Fibroblast of the aortic adventitia (primary cell): ENCODE results near the gene RARB. TPM values are rescaled to one million over a fixed set of nuclear protein-coding genes. Genes with fewer than 3 reads are reported as not detected.

Experiments
- DNase-seq: peaks from one replicate; pipeline ENCODE4 v3.0.0-alpha.2; 2010; ENCODE audit warnings: low read depth
- H3K4me3 ChIP-seq: 2 replicates; pipeline ENCODE4 v1.5.1; 2011; ENCODE audit warnings: low read depth, mild to moderate bottlenecking, control low read depth, low read length, moderate library complexity
- total RNA-seq: library from RNA; depleted of rRNA; stranded (reverse); fragments of >200 nt; gene quantifications from 2 replicates; pipeline ENCODE4 v1.2.3, GENCODE V29; 2012; ENCODE audit warnings: low replicate concordance
- TF ChIP-seq, protein P1 (sequence below): IDR thresholded peaks from 2 replicates; pipeline ENCODE4 v1.5.1; 2011; ENCODE audit warnings: mild to moderate bottlenecking, low read length, control low read depth, inconsistent platforms; ENCODE audit not compliant: insufficient read depth

RARB gene
- total RNA-seq, 1 donor = 3.1 TPM

DNA sequence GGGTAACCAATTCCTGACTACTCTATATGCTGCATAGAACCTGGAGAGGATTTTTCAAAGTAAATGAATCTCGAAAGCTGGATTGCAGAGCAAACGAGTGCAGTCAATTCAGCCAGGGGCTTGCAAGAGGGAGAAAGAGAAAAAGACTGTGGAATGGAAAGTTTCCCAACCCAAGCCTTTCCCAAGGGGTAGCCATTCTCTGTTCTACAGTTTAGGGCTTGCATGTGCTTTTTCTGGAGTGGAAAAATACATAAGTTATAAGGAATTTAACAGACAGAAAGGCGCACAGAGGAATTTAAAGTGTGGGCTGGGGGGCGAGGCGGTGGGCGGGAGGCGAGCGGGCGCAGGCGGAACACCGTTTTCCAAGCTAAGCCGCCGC lies 511 bp upstream of the RARB start:
- TF ChIP-seq, protein P1, sequence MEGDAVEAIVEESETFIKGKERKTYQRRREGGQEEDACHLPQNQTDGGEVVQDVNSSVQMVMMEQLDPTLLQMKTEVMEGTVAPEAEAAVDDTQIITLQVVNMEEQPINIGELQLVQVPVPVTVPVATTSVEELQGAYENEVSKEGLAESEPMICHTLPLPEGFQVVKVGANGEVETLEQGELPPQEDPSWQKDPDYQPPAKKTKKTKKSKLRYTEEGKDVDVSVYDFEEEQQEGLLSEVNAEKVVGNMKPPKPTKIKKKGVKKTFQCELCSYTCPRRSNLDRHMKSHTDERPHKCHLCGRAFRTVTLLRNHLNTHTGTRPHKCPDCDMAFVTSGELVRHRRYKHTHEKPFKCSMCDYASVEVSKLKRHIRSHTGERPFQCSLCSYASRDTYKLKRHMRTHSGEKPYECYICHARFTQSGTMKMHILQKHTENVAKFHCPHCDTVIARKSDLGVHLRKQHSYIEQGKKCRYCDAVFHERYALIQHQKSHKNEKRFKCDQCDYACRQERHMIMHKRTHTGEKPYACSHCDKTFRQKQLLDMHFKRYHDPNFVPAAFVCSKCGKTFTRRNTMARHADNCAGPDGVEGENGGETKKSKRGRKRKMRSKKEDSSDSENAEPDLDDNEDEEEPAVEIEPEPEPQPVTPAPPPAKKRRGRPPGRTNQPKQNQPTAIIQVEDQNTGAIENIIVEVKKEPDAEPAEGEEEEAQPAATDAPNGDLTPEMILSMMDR = no peak
- DNase-seq = peak; percentile 50
- H3K4me3 ChIP-seq = peak overlapping the region; percentile 80

DNA sequence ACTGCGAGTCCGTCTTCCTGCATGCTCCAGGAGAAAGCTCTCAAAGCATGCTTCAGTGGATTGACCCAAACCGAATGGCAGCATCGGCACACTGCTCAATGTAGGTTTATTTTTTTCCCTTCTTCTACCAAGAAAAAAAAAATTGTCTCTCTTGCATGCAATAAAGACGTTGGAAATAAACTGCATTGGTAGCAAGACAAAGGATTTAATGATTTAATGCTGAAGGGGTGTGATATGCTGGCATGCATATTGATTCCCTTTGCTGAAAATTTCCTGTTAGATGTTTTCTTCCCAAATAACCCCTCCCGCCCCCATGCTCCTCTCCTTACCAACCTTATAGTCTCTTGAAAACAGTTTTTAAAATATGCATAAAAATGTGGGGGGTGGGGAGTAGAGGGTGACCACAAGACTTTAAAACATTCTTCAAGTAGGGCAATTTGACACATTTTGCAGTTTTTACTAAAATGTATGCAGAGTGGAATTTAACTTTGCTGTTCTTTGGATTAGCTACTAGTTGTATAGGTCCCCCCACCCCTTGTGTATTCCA lies 799 bp downstream of the RARB start:
- H3K4me3 ChIP-seq = peak overlapping the region; percentile 80
- no peak for DNase-seq
- TF ChIP-seq, protein P1 = no peak

DNA sequence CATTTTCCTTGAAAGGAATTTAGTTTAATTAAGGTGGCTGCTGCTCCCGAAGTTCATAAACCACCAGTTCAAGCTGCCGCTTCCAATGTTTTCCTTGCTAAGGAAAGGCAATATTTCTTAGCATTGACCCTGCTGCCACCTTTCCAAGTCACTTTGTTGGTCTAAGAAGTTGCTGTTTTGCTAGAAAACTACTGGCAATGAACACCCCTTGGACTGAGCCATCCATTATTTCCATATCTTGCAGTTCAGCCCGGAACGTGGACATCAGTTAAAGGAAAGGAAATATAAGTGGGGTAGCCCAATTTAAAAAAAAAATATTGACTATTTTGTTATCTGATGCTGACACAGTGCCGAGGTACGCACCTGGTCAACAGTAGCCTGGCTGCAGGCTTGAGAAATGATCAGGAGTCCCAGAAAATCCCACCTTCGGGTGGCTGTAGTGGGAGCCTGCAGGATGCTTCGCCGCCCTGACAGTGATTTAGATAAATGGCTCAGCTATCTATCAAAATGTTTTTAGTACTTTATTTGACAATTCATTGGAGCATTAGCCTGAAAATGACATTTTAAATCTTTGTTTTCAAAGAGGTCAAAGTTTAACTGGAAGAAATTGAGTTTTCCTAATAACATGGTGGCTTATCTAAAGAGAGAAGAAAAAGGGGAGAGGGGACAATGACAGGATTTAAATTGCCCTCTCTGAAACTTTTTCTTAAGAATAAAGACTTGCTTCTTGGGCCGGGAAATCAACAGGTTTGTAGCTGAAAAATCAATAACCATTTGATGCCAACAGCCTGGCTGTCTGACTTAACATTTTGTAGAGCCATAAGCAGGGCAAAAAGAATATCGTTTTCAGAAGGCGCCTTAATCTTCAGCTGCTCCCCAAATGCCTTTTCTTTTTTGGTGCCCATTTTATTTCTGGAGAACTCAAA lies 1.6 kb downstream of the RARB start:
- H3K4me3 ChIP-seq = peak overlapping the region; percentile 80
- TF ChIP-seq, protein P1 = no peak
- DNase-seq = peak; percentile 30

DNA sequence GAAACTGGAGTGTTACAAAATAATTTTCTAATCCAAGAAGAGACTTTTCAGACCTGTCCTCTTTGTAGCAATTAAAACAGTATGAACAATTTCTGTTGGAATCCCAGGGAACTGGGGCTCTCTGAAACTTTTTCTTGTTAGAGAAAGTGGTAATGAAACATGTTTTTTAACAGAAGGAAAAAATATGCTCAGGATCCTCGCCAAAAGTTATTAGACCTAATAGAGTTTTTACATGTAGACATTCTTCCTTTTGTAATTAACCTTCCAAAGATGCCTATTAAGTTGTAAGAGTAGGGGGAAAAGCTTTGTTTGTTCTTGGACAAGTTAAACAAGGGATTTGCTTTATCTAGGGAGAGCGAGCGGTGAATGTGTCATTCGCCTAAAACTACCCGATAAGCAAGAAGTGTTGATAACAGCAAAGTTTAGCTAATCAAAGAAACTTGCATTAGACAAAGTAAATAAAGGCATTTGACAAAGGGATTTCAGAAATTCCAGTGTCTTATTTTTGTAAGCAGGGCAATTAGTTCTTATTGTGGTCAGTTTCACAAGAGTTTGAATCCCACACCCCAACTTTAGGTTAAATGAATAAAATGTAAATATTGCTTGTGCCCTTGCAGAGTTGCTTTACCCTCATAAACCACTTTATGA lies 2.3 kb downstream of the RARB start:
- TF ChIP-seq, protein P1 = no peak
- DNase-seq = peak; percentile 53
- H3K4me3 ChIP-seq = peak overlapping the region; percentile 80

DNA sequence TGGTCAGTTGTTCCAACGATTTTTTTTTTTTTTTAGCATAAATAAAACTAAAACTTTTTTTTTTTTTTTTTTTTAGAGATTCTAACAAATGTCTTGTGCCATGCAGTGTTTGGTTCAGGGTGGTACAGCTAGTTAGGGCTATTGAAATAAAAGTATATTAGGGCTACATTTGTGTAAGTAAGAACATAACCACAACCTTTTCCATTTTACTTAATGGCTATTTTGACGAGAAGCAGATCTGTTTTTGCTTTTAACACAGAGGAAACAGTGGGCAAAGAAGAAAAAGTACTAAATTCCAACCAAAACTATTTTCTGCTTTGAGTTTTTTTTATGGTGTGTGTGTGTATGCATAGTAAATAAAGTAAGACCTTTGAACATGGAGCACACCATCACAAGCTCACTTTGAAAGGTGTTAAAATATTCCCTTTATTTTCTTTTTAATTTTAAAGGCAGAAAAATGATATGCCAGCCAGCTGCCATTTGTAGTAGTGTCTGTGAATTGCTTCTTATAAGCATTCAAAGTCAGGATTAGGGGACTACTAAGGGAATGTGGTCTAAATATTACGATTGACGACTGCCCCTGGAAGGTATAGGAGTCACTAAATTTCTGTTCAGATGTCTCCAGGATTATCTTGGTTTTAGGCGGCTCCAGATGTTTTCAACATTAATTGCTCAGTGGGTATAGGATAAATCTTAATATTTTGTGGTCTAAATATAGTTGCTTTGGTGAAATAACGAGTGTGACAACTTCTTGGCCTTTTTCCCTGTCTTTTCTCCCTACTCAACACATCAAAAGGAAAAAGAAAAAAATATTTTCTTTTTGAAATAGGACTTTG lies 3.1 kb downstream of the RARB start:
- TF ChIP-seq, protein P1 = no peak
- peak; percentile 34 for DNase-seq
- peak overlapping the region; percentile 80 for H3K4me3 ChIP-seq

DNA sequence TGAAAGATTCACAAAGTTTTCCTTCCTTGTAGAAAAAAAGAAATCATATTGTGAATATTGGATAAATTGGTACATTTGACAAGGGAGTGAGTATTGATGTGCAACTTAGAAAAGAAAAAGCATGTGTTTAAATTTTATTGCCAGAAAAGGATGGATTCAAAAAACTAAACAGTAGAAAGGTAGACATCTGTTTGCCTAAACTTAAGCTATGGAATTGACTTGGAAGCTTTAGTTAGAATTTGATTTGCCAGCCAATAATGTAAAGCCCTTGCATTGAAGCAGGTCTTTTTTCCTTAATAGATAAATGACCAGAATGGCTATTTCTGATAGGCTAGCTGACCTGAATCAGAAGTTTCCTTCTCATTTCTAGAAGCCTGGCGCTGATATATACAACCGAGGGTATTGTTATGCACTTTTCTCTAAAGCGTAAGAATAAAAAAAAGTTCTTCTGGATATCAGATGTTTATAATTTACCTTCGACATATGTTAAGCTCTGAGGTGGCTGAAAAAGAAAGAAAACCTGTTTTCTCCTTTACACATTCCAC lies 4.2 kb downstream of the RARB start:
- peak overlapping the region; percentile 31 for H3K4me3 ChIP-seq
- TF ChIP-seq, protein P1 = no peak
- DNase-seq = no peak
